Mucosa of gallbladder (tissue), 1 donor: ENCODE measurements around the gene HMCN1. TPM values are rescaled to one million over a fixed set of nuclear protein-coding genes. Genes with fewer than 3 reads are reported as not detected.

ENCODE experiments used
- DNase-seq: peaks from one replicate; pipeline ENCODE4 v3.0.0-alpha.2; 2020; ENCODE audit warnings: low spot score
- total RNA-seq: library from RNA; stranded (reverse); gene quantifications from one replicate; pipeline ENCODE4 v1.2.1, GENCODE V29; 2021
- donor health status: DM: no; HTN: no; CAD: no.

The HMCN1 gene
- total RNA-seq, 1 donor from 2014 or later, result 3.7 TPM

- no peak for DNase-seq
Observed at GRCh38 chr1:185911978-185912377, 177.8 kb downstream of the HMCN1 start.

GRCh38 chr1:185912504-185912903, 178.3 kb downstream of the HMCN1 start:
- no peak for DNase-seq

GRCh38 chr1:185914089-185914488, 179.9 kb downstream of the HMCN1 start:
- DNase-seq, result no peak

GRCh38 chr1:185916861-185917260, 182.7 kb downstream of the HMCN1 start:
- no peak for DNase-seq

GRCh38 chr1:185917646-185918045, 183.5 kb downstream of the HMCN1 start:
- DNase-seq, result no peak

GRCh38 chr1:185920602-185921001, 186.4 kb downstream of the HMCN1 start:
- no peak for DNase-seq

GRCh38 chr1:185921636-185922035, 187.4 kb downstream of the HMCN1 start:
- no peak for DNase-seq

- no peak for DNase-seq
Observed at GRCh38 chr1:185926588-185926987, 192.4 kb downstream of the HMCN1 start.

GRCh38 chr1:185929776-185930175, 195.6 kb downstream of the HMCN1 start:
- no peak for DNase-seq

GRCh38 chr1:185931438-185931837, 197.2 kb downstream of the HMCN1 start:
- DNase-seq, result no peak

- DNase-seq, result no peak
Observed at GRCh38 chr1:185933580-185933979, 199.4 kb downstream of the HMCN1 start.

GRCh38 chr1:185934476-185935189, 200.4 kb downstream of the HMCN1 start:
- no peak for DNase-seq

GRCh38 chr1:185935360-185935759, 201.2 kb downstream of the HMCN1 start:
- DNase-seq, result no peak

- no peak for DNase-seq
Observed at GRCh38 chr1:185936641-185937040, 202.4 kb downstream of the HMCN1 start.

GRCh38 chr1:185938396-185938795, 204.2 kb downstream of the HMCN1 start:
- DNase-seq, result no peak

GRCh38 chr1:185939142-185939541, 205.0 kb downstream of the HMCN1 start:
- DNase-seq, result no peak

- no peak for DNase-seq
Observed at GRCh38 chr1:185942961-185943360, 208.8 kb downstream of the HMCN1 start.

GRCh38 chr1:185956881-185957280, 222.7 kb downstream of the HMCN1 start:
- no peak for DNase-seq

GRCh38 chr1:185957441-185958363, 223.5 kb downstream of the HMCN1 start:
- no peak for DNase-seq

GRCh38 chr1:185960422-185961321, 226.5 kb downstream of the HMCN1 start:
- DNase-seq, result no peak

- no peak for DNase-seq
Observed at GRCh38 chr1:185961664-185962063, 227.5 kb downstream of the HMCN1 start.

GRCh38 chr1:185964946-185965345, 230.8 kb downstream of the HMCN1 start:
- no peak for DNase-seq
